ENCODE data around the gene SLC37A1.

The SLC37A1 gene

GRCh38 chr21:42479582-42479981 lies 34.1 kb upstream of the SLC37A1 start:
- no peak for DNase-seq

DNA sequence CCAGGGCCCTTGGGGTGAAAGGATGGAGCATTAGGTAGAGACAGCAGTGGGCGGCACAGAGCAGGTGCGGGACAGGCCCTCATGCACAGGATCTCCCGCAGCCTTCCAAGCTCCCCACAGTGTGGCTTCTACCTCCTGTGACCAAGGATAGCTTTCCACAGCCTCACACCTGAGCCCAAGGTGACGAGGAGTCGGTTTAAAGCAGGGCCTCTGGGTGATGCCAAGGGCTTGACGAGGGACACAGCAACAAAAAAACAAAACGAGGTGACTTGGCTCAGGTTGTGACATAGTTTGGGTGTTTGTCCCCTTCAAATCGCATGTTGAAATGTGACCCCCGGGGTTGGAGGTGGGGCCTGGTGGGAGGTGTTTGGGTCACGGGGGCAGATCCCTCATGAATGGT lies 32.9 kb upstream of the SLC37A1 start:
- DNase-seq = no peak

GRCh38 chr21:42481169-42481568 lies 32.5 kb upstream of the SLC37A1 start:
- DNase-seq = no peak

DNA sequence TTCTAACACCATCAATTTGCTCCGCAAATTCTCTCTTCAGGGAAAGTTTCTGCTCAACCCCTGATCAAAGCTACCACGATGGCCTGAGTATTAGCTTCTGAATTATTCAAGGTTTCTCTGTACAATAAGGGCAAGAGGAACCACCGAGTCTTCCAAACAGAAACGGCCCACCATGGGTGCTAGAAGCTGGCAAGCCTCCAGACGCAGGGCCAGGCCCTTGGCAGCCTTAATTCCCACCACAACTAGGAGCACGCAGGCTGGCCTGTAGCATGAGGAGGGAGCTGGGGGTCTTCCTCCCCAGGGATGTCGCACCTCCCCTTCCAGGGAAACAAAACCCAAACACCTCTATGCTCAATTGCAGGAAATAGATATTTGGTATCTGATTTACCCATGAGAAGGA lies 28.7 kb upstream of the SLC37A1 start:
- DNase-seq = no peak

GRCh38 chr21:42486072-42486471 lies 27.6 kb upstream of the SLC37A1 start:
- DNase-seq = no peak

GRCh38 chr21:42486531-42486930 lies 27.1 kb upstream of the SLC37A1 start:
- DNase-seq = no peak

- no peak for DNase-seq
Measured at GRCh38 chr21:42489006-42489563, 24.6 kb upstream of the SLC37A1 start.

DNA sequence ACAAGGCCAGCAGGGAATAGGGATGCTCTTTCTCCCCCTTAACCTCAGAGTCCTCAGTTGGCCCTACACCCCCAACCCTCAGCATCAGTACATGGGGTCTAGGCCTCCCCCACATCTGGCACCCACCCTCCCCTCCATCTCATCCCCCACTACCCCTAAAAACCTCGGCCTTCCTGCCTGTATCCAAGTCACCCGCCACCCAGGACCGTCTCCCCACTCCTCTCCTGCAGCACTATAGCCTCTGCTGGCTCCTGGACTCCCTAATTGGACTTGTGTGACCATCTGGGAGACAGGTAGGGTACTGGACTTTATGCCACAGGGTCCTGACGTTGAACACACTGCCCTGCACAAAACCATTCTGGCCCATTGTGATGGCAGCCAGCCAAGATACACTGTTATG lies 23.7 kb upstream of the SLC37A1 start:
- DNase-seq = no peak

GRCh38 chr21:42490720-42491119 lies 22.9 kb upstream of the SLC37A1 start:
- DNase-seq = no peak

DNA sequence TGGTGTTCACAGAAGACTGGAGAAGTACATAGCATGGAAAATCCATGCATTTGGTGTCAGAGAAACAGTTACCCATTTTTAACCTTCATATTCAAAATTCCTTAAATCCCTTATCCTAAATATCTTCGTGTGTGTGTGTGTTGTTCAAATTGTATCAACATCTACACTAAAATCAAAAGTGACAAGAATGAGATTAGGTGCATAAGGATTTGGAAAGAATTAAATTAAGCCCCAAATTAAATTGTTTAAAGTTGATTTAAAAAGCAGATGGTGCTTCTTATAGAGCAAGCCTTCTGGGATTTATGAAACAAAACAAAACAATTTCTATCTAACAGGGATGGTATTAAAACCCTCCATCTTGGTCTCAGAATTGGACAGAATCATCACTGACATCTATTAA lies 22.3 kb upstream of the SLC37A1 start:
- DNase-seq = no peak

DNA sequence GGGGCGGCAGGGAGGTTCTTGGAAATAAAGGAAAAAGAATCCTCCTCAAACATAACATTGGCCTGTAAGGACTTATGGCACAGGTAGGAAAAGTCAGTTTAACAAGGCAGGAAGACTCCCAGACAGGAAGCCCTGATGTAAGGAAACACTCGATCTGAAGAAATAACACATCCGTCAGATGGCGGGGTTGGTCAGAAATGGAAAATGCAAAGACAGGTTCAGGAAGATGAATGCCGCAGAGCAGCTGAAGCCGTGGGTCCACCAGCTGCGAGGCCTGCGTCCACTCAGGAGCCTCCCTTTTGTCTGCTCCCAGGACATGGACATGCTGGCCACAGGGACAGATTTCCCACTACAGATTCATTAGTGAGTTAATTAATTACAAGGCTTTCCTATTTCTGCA lies 21.5 kb upstream of the SLC37A1 start:
- no peak for DNase-seq

DNA sequence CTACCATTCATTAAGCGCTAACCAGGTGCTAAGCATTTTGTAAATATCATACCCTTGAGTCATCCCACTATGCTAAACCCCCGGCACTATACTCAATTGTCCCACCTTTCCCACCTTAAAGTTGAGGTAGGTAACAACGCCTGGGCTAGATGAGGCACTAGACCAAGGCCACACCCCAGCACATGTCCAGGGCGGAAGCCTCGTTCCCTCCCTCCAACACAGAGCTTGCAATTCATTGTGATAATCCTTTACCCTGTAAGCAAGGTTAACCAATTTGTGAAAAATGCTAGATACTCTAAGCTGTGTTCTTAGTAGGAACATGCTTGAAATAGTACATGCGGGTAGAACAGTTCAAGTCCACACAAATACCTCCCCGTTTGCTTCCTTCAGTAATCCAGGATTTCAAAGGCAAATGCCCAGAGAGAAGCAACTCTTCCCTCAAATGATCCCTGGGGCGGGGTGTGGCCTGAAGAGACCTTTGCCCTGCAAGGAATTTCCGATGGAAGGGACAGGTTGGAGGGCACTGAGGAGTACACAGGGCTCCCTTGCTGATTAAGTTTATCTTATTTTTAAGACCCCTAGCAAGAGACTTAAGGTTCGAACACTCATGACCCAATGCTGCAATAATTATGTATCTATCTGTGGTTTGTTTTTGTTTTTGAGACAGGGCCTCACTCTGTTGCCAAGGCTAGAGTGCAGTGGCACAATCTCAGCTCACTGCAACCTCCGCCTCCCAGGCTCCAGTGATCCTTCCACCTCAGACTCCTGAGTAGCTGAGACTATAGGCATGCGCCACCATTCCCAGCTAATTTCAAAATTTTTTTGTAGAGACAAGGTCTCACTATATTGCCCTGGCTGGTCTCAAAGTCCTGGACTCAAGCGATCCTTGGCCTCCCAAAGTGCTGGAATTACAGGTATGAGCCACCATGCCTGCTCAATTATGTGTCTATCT lies 20.3 kb upstream of the SLC37A1 start:
- no peak for DNase-seq

DNA sequence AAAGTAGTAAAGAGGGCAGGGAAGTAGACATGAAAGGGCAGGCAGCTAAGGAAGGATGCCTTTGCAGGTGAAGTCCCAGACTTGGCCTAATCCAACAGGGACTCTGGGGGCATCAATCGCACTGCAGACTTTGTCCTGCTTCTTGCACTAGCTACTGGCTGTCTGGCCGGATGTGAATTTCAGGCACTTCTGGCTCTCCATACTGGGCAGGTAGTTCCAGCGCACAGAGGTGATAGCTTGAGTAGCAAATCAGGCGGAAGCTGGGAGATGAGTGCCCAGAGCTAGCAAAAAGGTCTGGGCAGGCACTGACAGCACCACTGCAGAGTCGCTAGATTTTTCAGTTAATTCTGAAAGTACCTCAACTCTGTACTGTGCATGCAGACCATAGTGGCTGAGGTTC lies 18.6 kb upstream of the SLC37A1 start:
- DNase-seq = no peak

- DNase-seq = no peak
Measured at GRCh38 chr21:42495765-42496119, 17.9 kb upstream of the SLC37A1 start.

DNA sequence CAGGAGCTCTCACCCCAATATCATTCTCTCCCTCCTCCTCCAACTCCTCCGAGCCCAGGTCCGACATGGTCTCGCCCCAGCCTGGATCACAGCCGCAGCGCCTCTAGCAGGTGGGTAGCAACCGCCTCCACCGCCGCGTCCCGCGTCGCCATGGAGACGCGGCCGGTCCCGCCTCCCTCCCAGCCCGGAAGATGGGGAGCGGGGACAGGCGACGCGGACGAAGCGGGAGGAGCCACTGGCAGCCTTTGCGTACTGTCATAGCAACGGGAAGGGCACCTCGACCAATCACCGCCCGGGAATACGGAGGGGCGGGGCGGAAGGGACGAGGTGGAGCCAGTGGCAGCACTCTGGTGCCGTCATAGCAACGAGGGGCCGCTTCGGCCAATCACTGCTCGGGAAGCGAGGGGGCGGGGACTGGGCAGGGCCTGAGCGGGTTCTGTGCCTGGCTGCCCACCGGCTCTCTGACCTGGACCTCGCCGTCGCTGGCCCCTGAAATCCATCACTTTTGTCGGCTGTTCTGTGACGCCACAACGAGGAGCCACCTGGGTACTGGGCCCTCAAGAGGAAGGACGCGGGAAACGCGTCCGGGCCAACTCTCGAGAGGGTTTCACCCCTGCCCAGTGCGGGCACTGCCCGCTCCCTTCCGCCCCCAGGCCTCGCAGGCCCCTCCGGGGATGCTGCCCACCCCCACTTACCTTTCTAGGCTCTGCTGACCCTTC lies 17.4 kb upstream of the SLC37A1 start, which contains the start of gene RSPH1:
Gene RSPH1, minus strand, starts transcription at position 105 of the 719 bp plus-strand sequence. Its CDS starts 38 bp downstream, at position 67.
- peak; percentile 95 to 100 (median 98) for DNase-seq

- DNase-seq = peak in 1 of 14 donors; percentile 78
Measured at GRCh38 chr21:42496839-42497202, 16.8 kb upstream of the SLC37A1 start.

GRCh38 chr21:42498012-42498411 lies 15.6 kb upstream of the SLC37A1 start:
- DNase-seq = no peak

- no peak for DNase-seq
Measured at GRCh38 chr21:42499444-42500112, 14.1 kb upstream of the SLC37A1 start.

DNA sequence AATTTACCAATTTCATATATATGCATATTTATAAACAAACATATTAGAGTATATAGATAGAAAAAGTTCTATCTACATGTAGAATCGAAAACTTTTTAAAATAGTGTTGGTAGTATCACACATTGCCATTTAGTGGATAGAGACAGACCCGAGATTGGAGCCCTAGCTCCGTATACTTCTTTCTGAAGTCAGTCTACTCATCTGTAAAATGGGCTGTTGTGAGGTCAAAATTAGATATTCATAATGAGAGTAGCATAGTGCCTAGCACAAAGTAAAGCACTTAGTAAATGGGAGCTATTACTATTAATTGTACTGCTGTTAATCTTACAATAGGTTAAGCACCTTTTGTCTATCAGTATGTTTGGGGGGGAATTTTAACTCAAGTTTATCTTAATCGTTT lies 13.4 kb upstream of the SLC37A1 start:
- no peak for DNase-seq

- DNase-seq = no peak
Measured at GRCh38 chr21:42500736-42501135, 12.9 kb upstream of the SLC37A1 start.

DNA sequence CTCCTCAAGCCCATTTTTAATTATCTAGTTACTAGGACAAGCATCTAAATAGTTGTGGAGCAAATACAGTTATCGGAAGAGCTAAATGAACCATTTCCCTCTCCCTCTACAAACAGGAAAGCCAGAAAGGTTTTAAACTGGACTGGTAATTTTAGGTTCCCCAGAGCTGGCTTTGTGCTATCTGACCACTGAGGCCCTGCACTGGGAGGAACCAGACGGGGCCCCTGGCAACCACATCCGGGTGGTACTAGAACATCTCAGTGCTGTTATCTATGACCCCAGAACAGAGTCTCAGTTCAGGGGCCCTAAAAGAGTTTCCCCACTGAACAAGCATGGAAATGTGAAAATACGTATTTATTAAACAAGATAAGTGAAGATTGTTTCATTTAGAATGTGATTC lies 9.9 kb upstream of the SLC37A1 start:
- no peak for DNase-seq

DNA sequence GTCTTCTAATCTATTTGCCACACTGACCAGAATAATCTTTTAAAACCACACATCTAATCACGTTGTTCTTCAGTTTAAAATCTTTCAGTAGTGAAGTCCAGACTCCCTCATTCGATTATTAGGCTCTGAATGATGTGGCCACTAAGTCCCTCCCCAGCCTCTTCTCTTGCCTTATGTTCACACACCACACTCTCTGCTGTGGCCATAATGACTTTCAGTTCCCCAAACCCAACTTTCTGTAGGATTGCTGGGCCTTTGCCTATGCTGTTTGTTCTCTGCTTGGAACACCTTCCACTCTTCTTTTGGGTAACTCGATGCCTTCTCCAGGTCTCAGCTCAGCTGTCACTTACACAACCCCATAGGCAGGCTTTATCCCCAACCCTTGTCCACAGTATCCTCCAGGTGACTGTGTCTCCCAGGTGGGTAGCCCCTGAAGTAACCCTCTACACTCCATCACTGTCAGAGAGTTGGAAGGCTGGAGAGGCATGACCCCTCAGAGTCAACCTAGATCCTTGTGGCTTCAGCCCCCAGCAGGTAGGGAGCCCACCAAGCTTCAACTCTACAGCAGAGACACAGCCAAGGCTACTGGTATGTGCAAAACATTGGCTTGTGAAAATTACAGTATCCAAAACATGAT lies 8.4 kb upstream of the SLC37A1 start:
- DNase-seq = no peak
